ENCODE data around the gene DHTKD1. TPM values are rescaled to one million over a fixed set of nuclear protein-coding genes. Genes with fewer than 3 reads are reported as not detected.
A peak's percentile ranks its signal among the peaks of the same experiment; 100 is the strongest.

DHTKD1 gene
- total and polyA plus RNA-seq, 10 of the 15 experiments (the other 5 are each of a cell fraction or from before 2014, with no cell fraction given) = 11.3 to 35.0 (median 26.9) TPM

GRCh38 chr10:12103802-12104201 lies 35.0 kb downstream of the DHTKD1 start:
- TF ChIP-seq, protein P1, sequence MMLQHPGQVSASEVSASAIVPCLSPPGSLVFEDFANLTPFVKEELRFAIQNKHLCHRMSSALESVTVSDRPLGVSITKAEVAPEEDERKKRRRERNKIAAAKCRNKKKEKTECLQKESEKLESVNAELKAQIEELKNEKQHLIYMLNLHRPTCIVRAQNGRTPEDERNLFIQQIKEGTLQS (IDR thresholded peaks at IDR 0.05; ENCODE audit: borderline replicate concordance, extremely low read depth, low read depth, low read length) = no peak
- TF ChIP-seq ZBTB40 (IDR thresholded peaks at IDR 0.05; ENCODE audit: borderline replicate concordance) = peak; percentile 50; the same call in 1 of the 2 replicates
- no peak for DNase-seq (ENCODE audit: low read depth, low spot score)
- no peak for FAIRE-seq
- no peak overlapping the region for H3K4me2 ChIP-seq (ENCODE audit: control insufficient read depth, insufficient read depth)
- no peaks in the 10 kb centered on the region for H3K4me1 ChIP-seq (ENCODE audit: control insufficient read depth, insufficient read depth, low read length)
- no peak overlapping the region for H3K27ac ChIP-seq (ENCODE audit: control insufficient read depth, insufficient read depth)
- SMC1A ChIA-PET (ENCODE audit: uncharacterized antibody, unreplicated experiment) = interaction anchor here (1.5 kb wide), 1 partner anchor 76 kb away, joined by 3 read pairs; no protein-coding TSS in a partner anchor
- POLR2A ChIA-PET = interaction anchor here (0.8 kb wide), 2 partner anchors 18 to 48 kb away, joined by 3 read pairs; no protein-coding TSS in a partner anchor
- in situ Hi-C loops (cut with MboI) = no loop called here
- ATAC-seq = peak; percentile 76
- H3K4me3 ChIP-seq = no peak overlapping the region
- RAD21 ChIA-PET (ENCODE audit: unreplicated experiment) = no interaction called here
- H3K9ac ChIP-seq (ENCODE audit: control insufficient read depth, insufficient read depth, low read length) = no peak overlapping the region
- H3K79me2 ChIP-seq (ENCODE audit: control insufficient read depth, insufficient read depth, low read length) = no peaks in the 10 kb centered on the region
- no peak overlapping the region for H2AFZ ChIP-seq (ENCODE audit: control insufficient read depth, low read depth, low read length)
- H3K27me3 ChIP-seq (replicated peaks in 1 of 2; ENCODE audit: control insufficient read depth in 2 of 2, insufficient read depth in 2 of 2, low read length in 1 of 2) = no peaks in the 10 kb centered on the region
- 27% methylated on average over 4 of the region's 4 CpGs for WGBS (ENCODE audit: insufficient coverage, insufficient replicate concordance, low lambda C conversion rate, missing lambda C conversion rate)
- no TSS peak for BruUV-seq (replicated peaks)
- intact Hi-C loops (cut with micrococcal nuclease; ENCODE audit: unreplicated experiment) = no loop called here
- CTCF ChIA-PET = no interaction called here
- H3K9me3 ChIP-seq (replicated peaks; ENCODE audit: control insufficient read depth, insufficient read depth, low read length) = no peaks in the 10 kb centered on the region; the same call in 2 of the 3 replicates
- H3K36me3 ChIP-seq (ENCODE audit: control insufficient read depth in 2 of 2, insufficient read depth in 2 of 2, low read length in 1 of 2) = peaks cover 8 to 21% of the 10 kb centered on the region in 2 experiments; a peak in 3 of 4 replicates
- no peaks in the 10 kb centered on the region for H4K20me1 ChIP-seq (ENCODE audit: control insufficient read depth, insufficient read depth)
